GM19043 (cell line): ENCODE measurements around the gene ADAR.
A peak's percentile ranks its signal among the peaks of the same experiment; 100 is the strongest.
"Not testable (repeated sequence)": the region's sequence is repeated elsewhere in the genome, so short reads cannot be mapped to it uniquely, and the experiment has no call there.

ENCODE experiments used
- ATAC-seq: cut with Tn5 transposase; IDR thresholded peaks from one replicate; pipeline ENCODE4 v1.9.1; 2021; ENCODE audit warnings: low read depth; ENCODE audit not compliant: unreplicated experiment

ADAR gene

GRCh38 chr1:154607609-154608396 lies at the start of gene ADAR:
TSS of gene ADAR (minus strand) at chr1:154608186. CDS start at chr1:154608006, 180 bp downstream.
- peak; percentile 54 for ATAC-seq

GRCh38 chr1:154657556-154657955 lies 49.6 kb upstream of the ADAR start:
- no peak for ATAC-seq

GRCh38 chr1:154652893-154653292 lies 44.9 kb upstream of the ADAR start:
- ATAC-seq: no peak

GRCh38 chr1:154644724-154645123 lies 36.7 kb upstream of the ADAR start:
- ATAC-seq: not testable (repeated sequence)

GRCh38 chr1:154641534-154641933 lies 33.5 kb upstream of the ADAR start:
- ATAC-seq: no peak

GRCh38 chr1:154639876-154640275 lies 31.9 kb upstream of the ADAR start:
- ATAC-seq: no peak

- ATAC-seq: no peak
Observed at GRCh38 chr1:154635171-154635570, 27.2 kb upstream of the ADAR start.

GRCh38 chr1:154629675-154630073 lies 21.7 kb upstream of the ADAR start:
- no peak for ATAC-seq

- no peak for ATAC-seq
Observed at GRCh38 chr1:154629061-154629674, 21.2 kb upstream of the ADAR start.

GRCh38 chr1:154628121-154628405 lies 20.1 kb upstream of the ADAR start:
- ATAC-seq: no peak

- no peak for ATAC-seq
Observed at GRCh38 chr1:154627257-154628120, 19.5 kb upstream of the ADAR start.

GRCh38 chr1:154626456-154627256 lies 18.7 kb upstream of the ADAR start:
- no peak for ATAC-seq

GRCh38 chr1:154624746-154625643 lies 17.0 kb upstream of the ADAR start:
- no peak for ATAC-seq

- ATAC-seq: no peak
Observed at GRCh38 chr1:154623358-154623757, 15.4 kb upstream of the ADAR start.

- ATAC-seq: no peak
Observed at GRCh38 chr1:154622503-154623039, 14.6 kb upstream of the ADAR start.

- no peak for ATAC-seq
Observed at GRCh38 chr1:154621875-154622274, 13.9 kb upstream of the ADAR start.

- no peak for ATAC-seq
Observed at GRCh38 chr1:154620751-154621150, 12.8 kb upstream of the ADAR start.

GRCh38 chr1:154619181-154619948 lies 11.4 kb upstream of the ADAR start:
- no peak for ATAC-seq
